Measurements from ENCODE around the gene C2orf42.

GRCh38 chr2:70124983-70125480, 65.8 kb downstream of the C2orf42 start:
- TF ChIP-seq POLR2A (IDR thresholded peaks at IDR 0.05) (no peak), CTCF (IDR thresholded peaks at IDR 0.05) (no peak), POLR2AphosphoS5 (IDR thresholded peaks at IDR 0.05) (peak; percentile 51 to 56 (median 53))
